Mammary epithelial cell (primary cell): ENCODE results near the gene STRIP2.

Experiments
- EZH2 ChIP-seq: IDR thresholded peaks from 2 replicates; pipeline ENCODE4 v1.6.1; 2012; ENCODE audit warnings: low read length, inconsistent platforms, borderline replicate concordance
- TF ChIP-seq, protein P1 (sequence below), 2 donors: IDR thresholded peaks in 1 of 2; conservative IDR thresholded peaks in 1 of 2; 2 replicates each; pipeline ENCODE4 v1.5.1; 2011 to 2012; ENCODE audit warnings: inconsistent platforms in 2 of 2, low read length in 2 of 2, mild to moderate bottlenecking in 2 of 2, control low read depth in 1 of 2, low read depth in 1 of 2; ENCODE audit not compliant: insufficient read depth in 1 of 2; ENCODE audit errors: extremely low read depth in 1 of 2

DNA sequence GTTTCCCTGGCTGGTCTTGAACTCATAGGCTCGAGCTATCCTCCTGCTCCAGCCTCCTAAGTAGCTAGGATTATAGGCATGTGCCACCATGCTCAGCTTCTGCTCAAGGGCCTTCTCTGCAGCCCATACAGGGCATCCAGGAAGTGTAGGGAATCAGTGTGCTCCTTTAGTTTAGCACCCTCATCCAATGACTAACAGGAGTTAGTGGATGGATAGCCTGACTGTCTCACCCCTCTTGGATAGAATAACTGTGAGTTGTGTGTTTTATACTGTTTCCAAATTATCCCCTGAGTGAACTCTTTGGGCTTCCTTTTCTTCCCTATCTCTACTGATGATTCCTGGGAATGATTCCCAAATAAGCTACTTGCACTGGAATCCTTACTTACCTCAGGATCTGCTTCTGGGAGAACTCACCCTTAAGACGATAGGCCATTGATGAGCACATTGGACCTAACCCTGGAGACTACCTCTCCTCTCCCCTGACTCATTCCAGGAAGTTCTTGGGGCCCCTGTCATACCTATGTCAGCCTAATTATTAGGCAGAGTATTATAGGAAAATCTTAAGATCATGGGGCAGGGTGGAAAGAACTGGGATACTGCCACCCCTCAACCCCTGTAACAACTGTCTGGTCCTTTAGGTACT lies 18.5 kb downstream of the STRIP2 start:
- TF ChIP-seq, protein P1, sequence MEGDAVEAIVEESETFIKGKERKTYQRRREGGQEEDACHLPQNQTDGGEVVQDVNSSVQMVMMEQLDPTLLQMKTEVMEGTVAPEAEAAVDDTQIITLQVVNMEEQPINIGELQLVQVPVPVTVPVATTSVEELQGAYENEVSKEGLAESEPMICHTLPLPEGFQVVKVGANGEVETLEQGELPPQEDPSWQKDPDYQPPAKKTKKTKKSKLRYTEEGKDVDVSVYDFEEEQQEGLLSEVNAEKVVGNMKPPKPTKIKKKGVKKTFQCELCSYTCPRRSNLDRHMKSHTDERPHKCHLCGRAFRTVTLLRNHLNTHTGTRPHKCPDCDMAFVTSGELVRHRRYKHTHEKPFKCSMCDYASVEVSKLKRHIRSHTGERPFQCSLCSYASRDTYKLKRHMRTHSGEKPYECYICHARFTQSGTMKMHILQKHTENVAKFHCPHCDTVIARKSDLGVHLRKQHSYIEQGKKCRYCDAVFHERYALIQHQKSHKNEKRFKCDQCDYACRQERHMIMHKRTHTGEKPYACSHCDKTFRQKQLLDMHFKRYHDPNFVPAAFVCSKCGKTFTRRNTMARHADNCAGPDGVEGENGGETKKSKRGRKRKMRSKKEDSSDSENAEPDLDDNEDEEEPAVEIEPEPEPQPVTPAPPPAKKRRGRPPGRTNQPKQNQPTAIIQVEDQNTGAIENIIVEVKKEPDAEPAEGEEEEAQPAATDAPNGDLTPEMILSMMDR (conservative IDR thresholded peaks at IDR 0.05 in 1 of 2, IDR thresholded peaks at IDR 0.05 in 1 of 2; ENCODE audit: extremely low read depth in 1 of 2, insufficient read depth in 1 of 2, low read depth in 1 of 2, low read length in 2 of 2) = no peak
- TF ChIP-seq EZH2 = no peak
